Measurements from ENCODE around the gene RALA.

RALA gene

DNA sequence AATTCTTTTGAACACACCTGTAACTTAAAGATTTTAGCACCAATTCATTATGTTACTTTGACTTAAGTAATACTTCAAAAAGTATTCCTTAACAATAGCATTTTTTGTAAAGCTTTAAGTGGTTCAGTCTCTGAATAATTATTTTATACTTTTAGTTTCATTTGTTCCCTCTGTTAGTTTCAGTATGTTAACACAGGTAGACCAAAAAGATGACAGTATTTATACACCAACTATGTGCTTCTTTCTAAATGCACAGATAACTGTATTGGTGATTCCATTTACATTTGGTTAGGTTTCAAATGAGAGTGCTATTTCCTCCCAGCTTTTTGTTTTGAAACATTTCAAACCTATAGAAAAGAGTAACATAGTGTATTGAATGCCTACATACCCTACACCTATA lies 14.0 kb downstream of the RALA start:
- TF ChIP-seq, protein P1, sequence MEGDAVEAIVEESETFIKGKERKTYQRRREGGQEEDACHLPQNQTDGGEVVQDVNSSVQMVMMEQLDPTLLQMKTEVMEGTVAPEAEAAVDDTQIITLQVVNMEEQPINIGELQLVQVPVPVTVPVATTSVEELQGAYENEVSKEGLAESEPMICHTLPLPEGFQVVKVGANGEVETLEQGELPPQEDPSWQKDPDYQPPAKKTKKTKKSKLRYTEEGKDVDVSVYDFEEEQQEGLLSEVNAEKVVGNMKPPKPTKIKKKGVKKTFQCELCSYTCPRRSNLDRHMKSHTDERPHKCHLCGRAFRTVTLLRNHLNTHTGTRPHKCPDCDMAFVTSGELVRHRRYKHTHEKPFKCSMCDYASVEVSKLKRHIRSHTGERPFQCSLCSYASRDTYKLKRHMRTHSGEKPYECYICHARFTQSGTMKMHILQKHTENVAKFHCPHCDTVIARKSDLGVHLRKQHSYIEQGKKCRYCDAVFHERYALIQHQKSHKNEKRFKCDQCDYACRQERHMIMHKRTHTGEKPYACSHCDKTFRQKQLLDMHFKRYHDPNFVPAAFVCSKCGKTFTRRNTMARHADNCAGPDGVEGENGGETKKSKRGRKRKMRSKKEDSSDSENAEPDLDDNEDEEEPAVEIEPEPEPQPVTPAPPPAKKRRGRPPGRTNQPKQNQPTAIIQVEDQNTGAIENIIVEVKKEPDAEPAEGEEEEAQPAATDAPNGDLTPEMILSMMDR (IDR thresholded peaks at IDR 0.05) = no peak

DNA sequence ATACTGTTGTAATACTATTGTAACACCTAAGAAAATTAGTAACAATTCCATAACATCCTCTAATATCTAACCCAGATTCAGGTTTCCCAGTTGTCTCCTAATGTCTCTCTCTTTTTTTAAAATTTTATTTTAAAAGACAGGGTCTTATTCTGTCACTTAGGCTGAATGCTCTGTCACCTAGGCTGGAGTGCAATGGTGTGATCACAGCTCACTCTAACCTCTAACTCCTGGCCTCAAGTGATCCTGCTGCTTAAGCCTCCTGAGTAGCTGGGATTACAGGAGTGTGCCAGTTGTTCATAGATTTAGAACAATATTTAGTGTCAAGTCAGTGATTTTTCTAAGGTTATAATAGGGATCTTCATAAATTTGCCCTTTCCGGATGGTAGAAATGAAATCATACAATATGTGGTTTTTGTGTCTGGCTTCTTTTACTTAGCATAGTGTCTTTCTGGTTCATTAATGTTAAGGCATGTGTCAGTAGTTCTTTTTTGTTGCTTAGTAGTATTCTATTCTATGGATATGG lies 14.7 kb downstream of the RALA start:
- TF ChIP-seq, protein P1 (IDR thresholded peaks at IDR 0.05) = no peak

DNA sequence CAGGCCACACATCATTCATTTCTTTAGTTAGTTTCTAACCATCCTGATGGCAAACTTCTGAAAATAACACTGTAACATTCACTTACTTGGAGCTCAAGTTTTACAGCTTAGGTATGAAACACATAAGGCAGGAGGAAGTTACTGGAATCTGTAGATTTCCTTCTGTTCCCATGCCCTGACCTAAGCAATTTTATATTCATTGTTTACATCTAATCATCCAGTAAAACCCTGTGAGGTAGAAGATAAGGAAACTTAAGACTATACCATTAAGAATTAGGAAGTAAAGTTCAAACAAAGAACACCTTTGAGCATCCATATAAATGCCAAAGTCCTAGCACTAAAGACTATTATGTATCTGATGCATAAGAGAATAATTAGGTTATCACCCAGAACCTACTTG lies 19.5 kb downstream of the RALA start:
- TF ChIP-seq, protein P1 (IDR thresholded peaks at IDR 0.05) = no peak

DNA sequence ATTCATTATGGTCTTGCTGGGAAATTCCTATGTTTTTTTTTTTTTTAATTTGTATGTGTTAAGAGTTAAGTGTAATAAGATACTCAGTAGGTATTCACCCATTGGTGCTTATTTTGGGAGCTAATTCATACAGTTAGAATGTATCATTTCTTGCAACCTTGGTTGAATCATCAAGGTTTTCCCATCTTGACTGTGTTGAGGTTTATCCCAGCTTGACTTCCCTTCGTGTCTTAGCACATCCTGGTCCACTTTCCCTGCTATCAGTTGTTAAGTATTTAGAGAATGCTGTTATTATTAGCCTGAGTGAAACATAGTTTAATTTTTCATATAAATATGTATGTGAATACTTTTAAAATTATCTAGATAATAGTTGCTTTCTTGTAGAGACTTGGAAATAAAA lies 20.8 kb downstream of the RALA start:
- TF ChIP-seq, protein P1 (IDR thresholded peaks at IDR 0.05) = no peak

DNA sequence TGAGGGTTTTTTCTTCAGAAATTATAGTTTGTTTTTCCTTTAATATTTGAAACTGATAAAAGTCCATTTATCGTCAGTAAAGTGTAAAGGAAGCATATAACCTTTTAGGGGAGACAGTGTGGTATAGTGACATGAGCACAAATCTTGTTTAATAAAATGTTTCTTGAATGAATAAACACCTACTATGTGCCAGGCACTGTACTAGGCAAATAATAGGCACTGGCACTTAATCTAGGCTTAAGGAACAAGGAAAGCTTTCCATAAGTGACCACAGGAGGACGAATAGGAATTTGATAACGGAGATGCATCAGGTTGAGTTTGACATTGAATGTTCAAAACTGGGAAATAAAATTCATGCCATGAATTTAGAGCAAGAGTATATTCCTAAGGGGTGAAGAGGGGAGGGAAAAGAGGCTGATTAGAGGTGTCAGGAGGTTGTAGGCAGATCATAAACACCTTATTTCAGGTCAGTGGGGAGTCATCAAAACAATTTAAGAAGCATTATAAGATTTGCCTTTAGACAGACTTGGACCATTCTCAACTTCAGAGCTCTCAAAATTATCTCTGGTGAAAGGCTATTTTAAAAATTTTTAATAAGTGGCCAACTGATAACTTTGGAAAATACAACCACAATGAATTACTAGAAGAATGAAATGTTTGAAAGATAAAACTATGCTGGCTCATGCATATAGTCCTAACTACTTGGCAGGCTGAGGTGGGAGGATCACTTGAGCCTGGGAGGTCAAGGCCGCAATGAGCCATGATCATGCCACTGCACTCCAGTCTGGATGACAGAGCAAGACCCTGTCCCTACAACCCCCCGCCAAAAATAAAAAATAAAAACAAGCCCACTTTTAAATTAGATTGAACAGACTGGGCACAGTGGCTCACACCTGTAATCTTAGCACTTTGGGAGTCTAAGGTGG lies 22.4 kb downstream of the RALA start:
- TF ChIP-seq, protein P1 (IDR thresholded peaks at IDR 0.05) = no peak

DNA sequence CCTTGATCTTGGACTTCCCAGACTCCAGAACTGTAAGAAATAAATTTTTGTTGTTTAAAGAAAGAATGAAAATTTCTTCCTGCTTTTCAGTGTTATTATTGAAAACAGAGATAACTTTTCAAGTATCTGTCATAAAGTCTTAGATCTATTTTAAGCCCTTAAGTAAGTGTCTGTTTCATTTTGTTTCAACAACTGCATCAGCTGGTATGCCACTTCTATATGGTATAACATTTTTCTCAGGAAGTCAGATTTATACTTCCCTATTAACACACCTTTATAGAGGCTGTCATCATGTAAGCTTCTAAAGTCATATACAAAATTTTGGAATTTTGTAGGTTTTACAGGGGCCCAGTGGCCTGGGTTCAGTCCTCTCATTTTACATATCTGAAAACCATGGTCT lies 24.4 kb downstream of the RALA start:
- TF ChIP-seq, protein P1 (IDR thresholded peaks at IDR 0.05) = no peak

DNA sequence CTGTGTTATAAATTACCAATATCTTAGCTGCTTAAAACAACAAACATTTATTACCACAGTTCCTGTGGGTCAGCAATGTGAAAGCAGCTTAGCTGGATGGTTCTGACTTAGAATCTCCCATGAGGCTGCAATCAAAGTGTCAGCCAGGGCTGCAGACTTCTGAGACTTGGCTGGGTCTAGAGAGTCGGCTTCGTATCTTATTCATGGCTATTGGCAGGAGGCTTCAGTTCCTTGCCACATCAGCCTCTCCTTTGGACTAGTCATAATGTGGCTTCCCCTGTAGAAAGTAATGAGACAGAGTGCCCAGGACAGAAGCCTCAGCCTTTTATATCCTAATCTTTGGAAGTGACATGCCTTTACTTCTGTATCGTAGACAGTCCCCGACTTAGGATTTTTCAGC lies 27.3 kb downstream of the RALA start:
- TF ChIP-seq, protein P1 (IDR thresholded peaks at IDR 0.05) = no peak

Data from LNCAP (cell line).